Mononuclear cell (primary cell): Measurements from ENCODE around the gene PLCL2. TPM values are rescaled to one million over a fixed set of nuclear protein-coding genes. Genes with fewer than 3 reads are reported as not detected.
"Not testable (repeated sequence)": the region's sequence is repeated elsewhere in the genome, so short reads cannot be mapped to it uniquely, and the experiment has no call there.

ENCODE experiments used
- H3K27me3 ChIP-seq: 2 replicates; pipeline ENCODE4 v1.6.0; 2011; ENCODE audit warnings: low read length, control low read depth; ENCODE audit not compliant: insufficient read depth
- H3K4me1 ChIP-seq: 2 replicates; pipeline ENCODE4 v1.5.1; 2011; ENCODE audit warnings: mild to moderate bottlenecking, low read length, control low read depth; ENCODE audit not compliant: insufficient read depth
- H3K4me3 ChIP-seq: 2 replicates; pipeline ENCODE4 v1.5.1; 2011; ENCODE audit warnings: mild to moderate bottlenecking, low read length, moderate library complexity
- H3K9me3 ChIP-seq: 2 replicates; pipeline ENCODE4 v1.5.1; 2011; ENCODE audit warnings: low read depth, mild to moderate bottlenecking, control low read depth, low read length
- total RNA-seq: library from RNA; depleted of rRNA; stranded (reverse); fragments of >200 nt; gene quantifications from one replicate; pipeline ENCODE4 v1.2.3, GENCODE V29; 2012

Gene PLCL2
- total RNA-seq, 1 donor = 73.6 TPM

DNA sequence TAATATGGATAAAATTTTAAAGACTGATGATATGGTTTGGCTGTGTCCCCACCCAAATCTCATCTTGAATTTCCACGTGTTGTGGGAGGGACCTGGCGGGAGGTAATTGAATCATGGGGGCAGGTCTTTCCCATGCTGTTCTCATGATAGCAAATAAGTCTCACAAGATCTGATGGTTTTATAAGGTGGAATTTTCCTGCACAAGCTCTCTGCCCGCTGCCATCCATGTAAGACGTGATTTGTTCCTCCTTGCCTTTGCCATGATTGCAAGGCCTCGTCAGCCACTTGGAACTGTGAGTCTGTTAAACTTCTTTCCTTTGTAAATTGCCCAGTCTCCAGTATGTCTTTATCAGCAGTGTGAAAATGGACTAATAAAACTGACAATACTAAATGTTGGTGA is 222.0 kb downstream of the PLCL2 start:
- not testable (repeated sequence) for H3K9me3 ChIP-seq, H3K4me3 ChIP-seq, H3K27me3 ChIP-seq, H3K4me1 ChIP-seq

DNA sequence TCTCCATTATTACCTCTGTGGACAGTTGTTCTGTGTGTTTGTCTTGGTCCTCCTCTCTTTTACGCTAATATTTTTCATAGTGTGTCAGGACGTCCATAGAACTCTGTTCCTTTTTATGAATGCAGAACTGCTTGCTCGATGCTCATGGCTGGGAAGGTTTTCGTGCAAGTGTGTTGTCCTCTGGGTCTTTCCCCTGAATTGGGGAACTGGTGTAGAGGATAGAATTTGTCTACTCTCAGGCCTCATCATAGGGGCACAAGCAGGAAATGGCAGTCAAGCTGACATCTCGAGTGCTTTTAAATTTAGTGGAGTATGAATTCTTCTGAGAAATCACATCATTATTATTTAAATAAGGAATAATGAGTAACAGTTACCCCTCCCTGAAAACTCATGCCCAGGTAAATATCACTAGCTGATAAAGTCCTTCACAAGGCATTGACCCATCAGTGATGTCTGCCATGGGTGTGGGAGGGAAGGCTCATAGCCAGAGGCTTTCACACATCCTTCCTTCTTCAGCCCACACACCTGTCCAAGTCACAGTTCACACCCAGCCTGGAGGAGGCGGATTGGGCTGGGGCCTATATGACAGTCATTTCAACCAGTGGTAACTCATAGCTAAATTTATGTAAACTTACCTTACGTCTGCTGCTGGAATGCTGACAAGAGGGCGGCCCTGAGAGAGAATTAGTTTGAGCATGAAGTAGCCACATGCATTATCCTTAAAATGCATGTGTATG is 226.1 kb downstream of the PLCL2 start:
- Histone ChIP-seq H3K4me1 (no peaks in the 10 kb centered on the region), H3K4me3 (no peak overlapping the region), H3K9me3 (no peaks in the 10 kb centered on the region), H3K27me3 (no peaks in the 10 kb centered on the region)

DNA sequence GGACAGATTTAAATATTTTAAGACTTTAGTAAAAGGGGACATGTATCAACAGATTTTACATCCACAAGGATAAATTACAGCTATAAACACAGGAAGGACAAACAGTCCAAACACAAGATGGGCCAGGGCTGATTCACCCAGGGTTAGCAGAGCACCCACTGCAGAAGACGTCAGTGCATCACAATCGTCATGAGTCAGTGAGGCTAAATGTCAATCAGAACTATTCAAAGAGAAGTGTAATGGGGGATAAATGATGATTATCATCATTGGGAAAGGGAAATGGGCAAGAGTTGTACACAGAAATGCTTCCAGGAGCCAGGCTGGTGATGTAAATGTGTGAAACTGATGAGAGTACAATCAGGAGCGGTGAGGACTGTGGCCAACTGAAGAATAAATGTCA is 226.8 kb downstream of the PLCL2 start:
- no peaks in the 10 kb centered on the region for H3K9me3 ChIP-seq
- H3K4me3 ChIP-seq = no peak overlapping the region
- no peaks in the 10 kb centered on the region for H3K27me3 ChIP-seq
- no peaks in the 10 kb centered on the region for H3K4me1 ChIP-seq

DNA sequence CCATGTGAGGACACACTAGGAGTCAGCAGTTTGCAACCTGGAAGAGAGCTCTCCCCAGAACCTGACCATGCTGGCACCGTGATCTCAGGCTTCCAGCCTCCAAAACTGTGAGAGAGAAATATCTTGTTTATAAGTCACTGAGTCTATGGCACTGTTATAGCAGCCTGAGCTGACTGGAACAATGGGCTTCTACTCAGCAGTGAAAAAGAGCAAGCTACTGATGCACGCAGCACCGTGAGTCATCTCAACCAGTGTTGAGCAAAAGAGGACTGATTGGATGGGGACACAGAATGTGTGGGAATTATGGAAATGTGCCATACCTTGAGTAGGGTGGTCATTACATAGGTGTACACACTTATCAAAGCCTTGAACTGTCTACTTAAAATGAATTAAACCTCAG is 230.4 kb downstream of the PLCL2 start:
- no peaks in the 10 kb centered on the region for H3K4me1 ChIP-seq
- no peaks in the 10 kb centered on the region for H3K9me3 ChIP-seq
- H3K27me3 ChIP-seq = no peaks in the 10 kb centered on the region
- no peak overlapping the region for H3K4me3 ChIP-seq

DNA sequence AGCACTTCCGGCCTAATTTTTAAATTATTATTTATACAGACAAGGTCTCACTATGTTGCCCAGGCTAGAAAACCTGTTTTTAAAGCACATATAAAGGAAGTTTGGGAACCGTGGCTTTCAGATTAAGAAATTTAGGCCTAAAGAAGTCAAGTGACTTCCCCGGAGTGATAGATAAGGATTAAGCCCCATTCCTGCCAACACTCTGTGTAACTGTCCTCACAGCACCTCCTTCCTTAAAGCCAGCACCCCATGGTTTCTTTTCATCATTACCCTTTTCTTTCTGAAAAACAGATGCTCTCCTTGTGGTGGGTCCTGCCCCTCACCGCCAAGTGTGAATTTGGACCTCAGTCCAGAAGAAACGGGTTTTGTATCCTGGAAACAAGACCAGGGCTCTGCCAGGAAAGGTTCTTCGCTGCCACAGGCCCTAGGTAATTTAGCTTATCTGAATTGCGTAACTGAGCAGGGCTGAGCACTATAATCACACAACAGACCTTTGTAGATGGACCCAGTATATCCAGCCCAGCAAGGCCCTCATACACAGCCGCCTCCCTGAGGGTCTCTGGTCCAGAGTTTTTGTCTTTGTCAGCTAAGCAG is 231.3 kb downstream of the PLCL2 start:
- Histone ChIP-seq H3K4me1 (no peaks in the 10 kb centered on the region), H3K4me3 (no peak overlapping the region), H3K9me3 (no peaks in the 10 kb centered on the region), H3K27me3 (no peaks in the 10 kb centered on the region)

DNA sequence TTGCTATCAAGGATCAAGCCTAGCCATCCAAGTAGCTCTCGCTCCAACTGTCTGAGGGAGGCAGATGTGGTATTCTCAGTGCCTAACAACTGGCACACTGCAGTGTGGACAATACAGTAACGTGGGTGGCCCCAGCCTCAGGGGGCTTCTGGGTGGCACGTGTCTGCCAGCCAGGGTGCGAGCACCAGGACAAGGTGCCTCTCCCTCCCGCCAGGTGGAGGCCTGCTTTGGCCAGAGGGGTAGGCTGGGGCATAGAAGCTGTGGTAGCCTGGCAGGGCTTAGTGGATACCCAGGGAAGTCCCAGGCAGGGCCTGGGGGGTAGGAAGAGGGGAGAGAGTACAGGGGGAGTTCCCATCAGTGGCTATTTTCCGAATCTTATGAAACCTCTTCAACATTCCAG is 234.0 kb downstream of the PLCL2 start:
- no peaks in the 10 kb centered on the region for H3K4me1 ChIP-seq
- H3K9me3 ChIP-seq = no peaks in the 10 kb centered on the region
- no peak overlapping the region for H3K4me3 ChIP-seq
- no peaks in the 10 kb centered on the region for H3K27me3 ChIP-seq

DNA sequence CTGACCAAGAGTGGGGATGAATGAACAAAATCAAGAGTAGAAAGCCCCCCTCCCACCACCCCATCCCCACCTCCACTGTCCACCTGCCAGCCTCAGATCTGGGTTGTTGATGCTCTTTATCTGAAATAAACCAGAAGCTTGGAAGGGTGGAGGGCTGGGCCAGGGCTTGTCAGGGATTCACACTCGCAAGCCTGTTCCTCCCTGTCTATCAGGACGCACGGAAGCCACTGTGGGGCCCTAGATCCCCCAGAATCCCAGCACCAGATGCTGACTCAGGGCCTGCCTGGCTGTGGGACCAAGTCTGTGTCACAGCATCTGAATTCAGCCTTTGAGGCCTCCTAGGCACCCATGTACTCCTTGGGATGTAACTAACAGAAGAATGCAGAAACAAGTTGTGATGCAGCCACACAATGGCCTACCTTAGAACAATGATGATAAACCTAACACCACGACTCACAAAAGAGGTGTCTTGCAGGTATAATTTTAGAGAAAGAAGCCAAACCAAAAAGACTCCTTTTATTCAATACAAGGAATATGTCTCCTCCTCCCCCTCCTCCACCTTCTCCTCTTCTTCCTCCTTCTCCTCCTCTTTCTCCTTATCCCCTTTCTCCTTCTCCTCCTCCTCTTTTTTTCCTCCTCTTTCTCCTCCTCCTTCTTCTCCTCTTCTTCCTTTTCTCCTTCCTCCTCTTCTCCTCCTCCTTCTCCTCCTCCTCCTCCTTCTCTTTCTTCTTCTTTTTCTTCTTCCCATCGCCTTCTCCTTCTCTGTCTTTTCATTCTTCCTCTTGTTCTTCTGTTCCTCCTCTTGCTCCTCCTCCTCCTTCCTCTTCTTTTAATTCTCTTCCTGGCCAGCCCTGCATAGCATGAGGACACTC is 234.7 kb downstream of the PLCL2 start:
- H3K27me3 ChIP-seq = no peaks in the 10 kb centered on the region
- H3K4me3 ChIP-seq = no peak overlapping the region
- H3K4me1 ChIP-seq = no peaks in the 10 kb centered on the region
- no peaks in the 10 kb centered on the region for H3K9me3 ChIP-seq

DNA sequence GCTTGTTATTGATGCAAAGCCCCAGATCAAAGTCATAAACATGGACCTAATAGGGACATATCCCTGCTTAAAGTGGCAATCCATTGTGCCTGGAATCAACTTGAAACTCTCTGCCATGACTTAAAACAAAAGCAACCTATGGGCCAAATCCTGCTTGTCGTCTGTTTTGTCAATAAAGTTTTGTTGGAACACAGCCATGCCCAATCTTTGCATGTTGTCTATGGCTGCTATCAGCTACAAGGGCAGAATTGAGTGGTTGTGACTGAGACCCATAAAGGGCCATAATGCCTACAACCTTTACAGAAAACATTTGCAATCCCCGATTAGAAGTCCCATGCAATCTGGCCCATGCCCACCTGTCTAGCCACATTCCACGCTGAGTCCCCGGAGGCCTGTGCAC is 235.4 kb downstream of the PLCL2 start:
- no peaks in the 10 kb centered on the region for H3K27me3 ChIP-seq
- H3K4me3 ChIP-seq = no peak overlapping the region
- no peaks in the 10 kb centered on the region for H3K4me1 ChIP-seq
- no peaks in the 10 kb centered on the region for H3K9me3 ChIP-seq

DNA sequence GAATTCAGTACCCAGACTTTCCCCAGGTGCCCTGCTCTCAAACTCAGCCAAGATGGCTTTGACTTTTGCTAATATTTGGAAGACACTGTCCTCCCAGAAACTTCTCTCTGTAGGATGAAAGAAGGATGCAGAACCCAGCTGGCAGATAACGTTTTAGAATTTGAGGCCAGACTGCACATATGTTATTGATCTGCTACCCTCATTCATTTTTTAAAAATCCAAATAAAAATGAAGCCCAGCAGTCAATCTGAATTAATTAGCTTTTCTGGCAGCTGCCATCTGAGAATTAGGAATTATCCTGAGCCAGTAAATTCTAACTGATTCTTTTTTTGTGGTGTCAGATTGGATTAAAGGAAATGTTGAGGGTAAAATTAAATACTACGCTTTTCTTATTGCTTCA is 236.6 kb downstream of the PLCL2 start:
- H3K9me3 ChIP-seq = no peaks in the 10 kb centered on the region
- no peaks in the 10 kb centered on the region for H3K4me1 ChIP-seq
- no peaks in the 10 kb centered on the region for H3K27me3 ChIP-seq
- no peak overlapping the region for H3K4me3 ChIP-seq

DNA sequence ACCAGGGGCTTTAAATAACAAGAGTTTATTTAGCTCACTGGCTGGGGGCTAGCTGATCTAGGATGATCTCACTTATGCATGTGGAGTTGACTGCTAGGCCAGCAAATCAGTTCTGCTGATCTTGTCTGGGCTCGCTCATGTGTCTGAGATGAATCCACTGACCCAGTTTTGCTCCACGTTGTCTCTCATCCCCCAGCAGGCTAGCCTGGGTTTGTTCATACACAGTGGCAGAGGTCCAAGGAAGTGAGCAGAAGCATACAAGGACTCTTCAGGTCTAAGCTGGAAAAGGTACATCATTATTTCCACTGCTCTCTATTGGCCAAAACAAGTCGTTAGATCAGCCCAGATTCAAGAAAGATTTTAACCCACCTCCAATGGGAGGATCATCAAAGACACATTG is 238.0 kb downstream of the PLCL2 start:
- Histone ChIP-seq H3K4me1 (no peaks in the 10 kb centered on the region), H3K27me3 (no peaks in the 10 kb centered on the region), H3K9me3 (no peaks in the 10 kb centered on the region)

DNA sequence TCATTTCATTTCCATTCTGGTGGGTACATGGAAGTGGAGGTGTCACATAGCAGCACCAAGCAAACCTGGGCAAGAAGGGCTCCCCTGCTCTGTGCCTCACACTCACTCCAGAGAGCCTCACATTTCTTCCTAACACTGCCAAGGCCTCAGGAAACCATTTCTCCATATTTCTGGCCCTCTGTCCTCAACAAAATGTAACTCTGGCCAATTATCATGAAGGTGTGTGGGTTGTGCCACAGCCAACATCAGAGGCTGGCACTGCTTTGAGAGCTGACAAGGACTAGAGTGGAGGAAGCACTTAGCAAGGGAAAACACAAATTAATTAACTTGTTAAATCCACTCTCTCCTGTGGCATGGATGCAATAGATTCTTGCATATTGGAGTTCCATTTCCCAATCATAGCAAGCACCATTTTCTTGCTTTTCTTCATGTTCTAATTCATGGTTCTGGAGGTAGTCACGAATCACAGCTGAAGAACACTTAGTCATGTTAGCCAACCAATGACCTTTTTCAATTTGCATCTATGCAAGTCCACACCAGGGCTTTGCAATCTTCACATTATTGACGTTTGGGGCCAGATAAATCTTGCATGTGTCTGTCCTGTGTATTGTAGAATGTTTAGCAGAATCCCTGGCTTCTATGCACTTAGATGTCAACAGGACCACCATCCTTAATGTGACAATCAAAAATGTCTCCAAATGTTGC is 241.1 kb downstream of the PLCL2 start:
- no peak overlapping the region for H3K4me3 ChIP-seq
- no peaks in the 10 kb centered on the region for H3K4me1 ChIP-seq
- H3K27me3 ChIP-seq = no peaks in the 10 kb centered on the region
- no peaks in the 10 kb centered on the region for H3K9me3 ChIP-seq

More for the DNA sequence above, 238.0 kb downstream of the PLCL2 start:
- H3K4me3 ChIP-seq = no peak overlapping the region

DNA sequence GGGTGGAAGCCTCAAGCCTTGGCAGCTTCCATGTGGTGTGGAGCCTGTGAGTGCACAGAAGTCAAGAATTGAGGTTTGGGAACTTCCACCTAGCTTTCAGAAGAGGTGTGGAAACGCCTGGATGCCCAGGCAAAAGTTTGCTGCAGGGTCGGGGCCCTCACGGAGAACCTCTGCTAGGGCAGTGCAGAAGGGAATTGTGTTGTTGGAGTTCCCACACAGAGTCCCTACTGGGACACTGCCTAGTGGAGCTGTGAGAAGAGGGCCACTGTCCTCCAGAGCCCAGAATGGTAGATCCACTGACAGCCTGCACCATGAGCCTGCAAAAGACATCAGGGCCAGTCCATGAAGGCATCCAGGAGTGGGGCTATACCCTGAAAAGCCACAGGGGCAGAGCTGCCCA is 243.9 kb downstream of the PLCL2 start:
- H3K9me3 ChIP-seq, H3K4me1 ChIP-seq, H3K27me3 ChIP-seq, H3K4me3 ChIP-seq: not testable (repeated sequence)

DNA sequence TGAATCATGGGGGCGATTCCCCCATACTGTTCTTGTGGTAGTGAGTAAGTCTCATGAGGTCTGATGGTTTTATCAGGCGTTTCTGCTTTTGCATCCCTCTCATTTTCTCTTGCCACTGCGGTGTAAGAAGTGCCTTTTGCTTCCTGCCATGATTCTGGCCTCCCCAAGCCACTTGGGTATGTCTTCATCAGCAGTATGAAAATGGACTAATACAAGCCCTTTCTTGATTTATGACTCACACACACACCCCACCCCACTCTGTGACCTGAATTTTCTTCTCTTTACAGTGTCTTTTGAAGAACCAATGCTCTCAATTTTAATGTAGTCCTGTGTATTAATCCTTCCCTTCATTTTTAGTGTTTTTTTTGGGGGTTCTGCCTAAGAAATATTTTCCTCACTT is 244.8 kb downstream of the PLCL2 start:
- H3K4me3 ChIP-seq = no peak overlapping the region
- no peaks in the 10 kb centered on the region for H3K27me3 ChIP-seq
- no peaks in the 10 kb centered on the region for H3K9me3 ChIP-seq
- H3K4me1 ChIP-seq = no peaks in the 10 kb centered on the region

DNA sequence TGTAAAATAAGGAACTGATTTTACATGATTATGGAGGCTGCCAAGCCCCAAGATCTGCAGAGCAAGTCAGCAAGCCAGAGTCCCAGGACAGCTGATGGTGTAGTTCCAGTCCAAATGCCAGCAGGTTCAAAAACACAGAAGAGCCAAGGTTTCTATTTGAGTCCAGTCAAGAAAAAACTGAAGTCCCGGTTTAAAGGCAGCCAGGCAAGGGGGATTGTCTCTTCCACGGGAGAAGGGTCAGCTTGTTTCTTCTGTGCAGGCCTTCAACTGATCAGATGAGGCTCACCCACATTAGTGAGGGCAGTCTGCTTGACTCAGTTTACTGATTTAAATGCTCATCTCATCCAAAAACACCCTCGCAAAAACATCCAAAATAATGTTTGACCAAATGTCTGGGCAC is 246.2 kb downstream of the PLCL2 start:
- Histone ChIP-seq H3K4me3 (no peak overlapping the region), H3K9me3 (no peaks in the 10 kb centered on the region), H3K27me3 (no peaks in the 10 kb centered on the region), H3K4me1 (no peaks in the 10 kb centered on the region)
